ELR (cell line): ENCODE measurements around the gene SERPINH1.

Experiments used
- DNase-seq: peaks from one replicate; pipeline ENCODE4 v3.0.0-alpha.2; 2015; ENCODE audit warnings: low read depth

Gene SERPINH1

DNA sequence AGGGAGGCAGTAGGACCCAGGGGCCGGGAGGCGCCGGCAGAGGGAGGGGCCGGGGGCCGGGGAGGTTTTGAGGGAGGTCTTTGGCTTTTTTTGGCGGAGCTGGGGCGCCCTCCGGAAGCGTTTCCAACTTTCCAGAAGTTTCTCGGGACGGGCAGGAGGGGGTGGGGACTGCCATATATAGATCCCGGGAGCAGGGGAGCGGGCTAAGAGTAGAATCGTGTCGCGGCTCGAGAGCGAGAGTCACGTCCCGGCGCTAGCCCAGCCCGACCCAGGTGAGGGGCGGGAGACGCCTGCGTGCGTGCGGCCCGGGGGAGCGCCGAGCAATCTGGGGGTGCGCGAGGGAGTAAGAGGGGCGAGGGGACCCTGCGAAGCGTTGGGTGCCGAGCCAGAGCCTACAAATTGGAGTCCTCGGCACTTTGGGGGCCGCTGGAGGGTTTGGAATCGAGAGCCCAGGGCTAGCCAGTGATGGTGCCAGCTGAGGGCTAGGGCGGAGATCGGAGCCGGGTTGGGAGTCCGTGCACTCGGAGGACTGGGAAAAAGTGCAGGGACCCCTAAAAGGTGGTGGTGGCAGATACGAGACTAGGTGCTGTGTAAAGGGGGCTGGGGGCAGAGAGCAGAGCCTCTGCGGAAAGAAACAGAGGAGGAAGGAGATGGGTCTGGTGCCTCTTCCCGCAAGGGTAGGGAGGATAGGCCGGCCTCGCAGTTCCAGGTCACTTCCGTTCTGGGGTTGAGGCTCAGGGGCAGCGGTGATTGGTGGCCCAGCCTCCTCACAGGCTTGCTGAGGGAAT lies at the start of gene SERPINH1:
Gene SERPINH1, plus strand, starts transcription at position 206 of the 788 bp plus-strand sequence. CDS start 4,097 bp downstream, outside the sequence.
- DNase-seq = peak; percentile 93

DNA sequence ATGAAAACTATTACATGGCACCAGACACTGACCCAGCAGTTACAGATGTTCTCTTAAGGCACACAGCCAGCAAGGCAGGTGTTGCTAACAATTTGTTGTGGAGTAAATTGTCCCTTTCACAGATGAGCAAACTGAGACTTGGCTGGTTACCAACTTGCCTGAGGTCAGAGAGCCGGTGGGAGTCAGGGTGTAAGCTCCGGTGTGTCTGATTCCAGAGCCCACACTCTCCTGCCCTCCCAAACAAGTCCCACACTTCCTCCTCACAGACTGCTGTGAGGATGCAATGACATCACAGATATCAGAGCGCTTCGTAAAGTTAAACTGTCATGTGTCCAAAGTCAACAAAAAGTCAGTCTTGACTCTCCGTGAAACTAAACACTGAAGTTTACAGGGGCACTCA lies 48.8 kb upstream of the SERPINH1 start:
- DNase-seq = no peak

DNA sequence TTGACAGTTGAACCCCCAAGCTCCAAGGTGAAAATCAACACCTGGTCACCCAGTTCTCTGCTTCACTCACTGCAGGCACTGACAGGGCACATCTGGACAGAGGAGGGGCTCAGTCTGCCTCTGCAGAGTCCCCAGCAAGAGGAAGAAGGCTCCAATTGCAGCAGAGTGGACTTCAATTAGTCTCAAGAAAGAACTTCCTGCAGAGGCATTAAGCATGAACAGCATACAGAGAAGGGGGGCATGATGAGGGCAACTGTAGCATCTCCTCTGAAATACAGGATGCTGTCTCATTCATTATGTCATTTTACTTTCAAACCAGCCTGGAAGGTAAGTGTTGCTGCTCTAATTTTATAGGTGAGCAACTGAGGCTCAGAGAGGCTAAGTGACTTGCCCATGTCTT lies 47.5 kb upstream of the SERPINH1 start:
- DNase-seq = no peak

DNA sequence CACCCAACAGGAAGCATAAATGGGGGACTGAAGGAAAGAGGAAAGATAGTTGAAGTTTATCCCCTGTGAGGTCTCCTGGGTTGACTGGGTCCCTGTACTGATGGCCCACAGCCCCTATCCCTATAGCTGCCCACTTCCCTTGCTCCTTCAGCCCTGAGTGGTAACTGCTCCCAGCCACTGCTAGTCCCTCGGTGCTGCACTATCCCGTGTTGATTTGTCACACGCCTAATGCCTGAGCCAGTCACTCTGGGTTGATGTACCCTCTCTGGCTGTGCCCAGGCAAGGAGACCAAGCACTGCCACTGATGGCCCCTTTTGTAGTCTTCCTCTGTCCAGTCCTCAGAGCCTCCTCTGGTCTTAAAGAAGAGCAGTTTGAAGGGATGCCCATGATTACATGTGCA lies 45.9 kb upstream of the SERPINH1 start:
- no peak for DNase-seq

DNA sequence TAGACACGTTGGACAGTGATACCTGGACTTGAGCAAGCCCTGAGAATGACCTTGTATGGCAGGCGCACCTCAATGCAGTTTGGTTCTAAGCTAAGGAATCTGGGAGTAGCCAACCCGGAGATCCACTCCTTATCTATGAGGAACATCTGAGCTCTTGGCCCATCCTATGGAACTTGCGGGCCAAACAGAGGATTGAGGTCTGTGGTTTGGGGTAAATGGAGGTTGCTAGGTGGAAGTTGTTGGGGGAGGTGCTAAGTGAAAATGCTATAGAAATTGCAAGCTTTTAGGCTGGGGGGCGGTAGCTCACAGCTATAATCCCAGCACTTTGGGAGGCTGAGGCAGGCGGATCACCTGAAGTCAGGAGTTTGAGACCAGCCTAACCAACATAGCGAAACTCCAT lies 45.2 kb upstream of the SERPINH1 start:
- no peak for DNase-seq

DNA sequence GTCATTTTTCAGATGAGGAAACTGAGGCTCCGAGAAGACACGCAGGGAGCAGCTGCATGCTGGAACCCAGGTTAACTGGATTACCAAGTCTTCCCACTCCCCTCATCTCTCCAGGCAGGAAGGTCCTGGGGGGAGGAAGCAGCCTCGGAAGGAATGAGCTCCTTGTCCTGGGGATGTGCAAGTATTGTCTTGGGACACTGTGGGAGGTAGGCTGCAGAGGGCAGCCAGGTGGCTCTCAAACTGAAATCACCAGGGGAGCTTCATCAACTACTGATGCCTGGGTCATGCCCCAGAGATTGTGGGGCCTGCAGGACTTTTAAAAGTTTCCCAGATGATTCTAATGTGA lies 43.9 kb upstream of the SERPINH1 start:
- no peak for DNase-seq

DNA sequence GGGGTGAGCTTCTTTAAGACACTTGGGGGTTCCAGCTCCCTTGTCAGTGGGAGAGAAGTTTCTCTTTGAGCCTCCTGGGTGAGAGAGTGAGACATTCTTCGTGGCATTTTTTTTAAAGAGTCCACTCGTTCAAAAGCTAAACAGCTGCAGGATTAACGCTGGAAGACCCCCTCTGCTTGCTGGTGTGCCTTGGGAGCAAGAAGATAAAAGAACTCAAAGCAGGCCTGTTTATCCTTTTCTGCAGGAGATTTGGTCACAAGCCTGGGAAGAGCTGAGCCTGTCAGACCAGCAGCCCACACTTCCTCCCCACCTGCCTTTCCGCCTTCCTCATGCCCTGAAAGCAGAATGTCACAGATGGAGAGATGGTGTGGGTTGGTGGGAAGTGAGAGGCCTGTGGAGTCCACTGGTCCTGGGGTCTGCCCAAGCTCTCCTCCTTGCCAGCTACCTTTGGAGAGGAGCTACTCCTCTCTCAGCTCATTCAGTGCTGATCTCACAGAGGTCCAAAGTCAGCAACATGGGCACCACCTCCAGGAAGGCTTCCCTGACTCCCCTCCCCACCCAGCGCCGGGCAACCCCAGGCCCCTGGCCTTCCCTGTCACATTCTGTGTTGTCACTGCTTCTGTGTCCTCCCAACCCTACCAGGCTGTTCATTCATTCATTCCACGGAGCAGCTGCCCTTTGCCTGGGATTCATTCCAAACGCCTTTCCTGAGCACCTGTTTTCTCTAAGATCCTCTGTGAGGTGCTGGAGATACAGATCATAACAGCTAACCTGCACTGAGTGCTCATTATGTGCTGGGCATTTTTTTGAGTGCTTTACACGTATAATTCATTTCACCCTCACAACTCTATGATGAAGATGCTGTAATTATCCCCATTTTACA lies 43.0 kb upstream of the SERPINH1 start:
- DNase-seq = no peak

DNA sequence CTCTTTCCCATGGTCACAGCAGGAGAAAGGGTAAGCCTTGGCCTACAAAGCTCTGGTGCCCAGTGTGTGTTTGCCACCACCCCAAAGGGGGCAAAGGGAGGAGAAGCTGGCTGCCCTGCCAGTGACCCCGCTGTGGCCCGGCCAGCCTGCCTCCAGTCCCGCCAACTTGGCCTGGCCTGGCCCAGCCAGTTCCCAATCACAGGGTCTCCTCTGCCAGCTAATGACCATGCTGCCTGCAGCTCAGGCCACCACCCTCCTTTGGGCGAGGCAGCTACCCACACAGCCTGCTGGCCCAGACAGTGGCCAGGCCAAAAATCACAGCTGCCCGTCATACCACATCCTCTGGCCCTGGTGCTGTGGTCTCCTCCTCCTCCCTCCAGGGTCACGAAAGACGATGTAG lies 41.4 kb upstream of the SERPINH1 start:
- no peak for DNase-seq

DNA sequence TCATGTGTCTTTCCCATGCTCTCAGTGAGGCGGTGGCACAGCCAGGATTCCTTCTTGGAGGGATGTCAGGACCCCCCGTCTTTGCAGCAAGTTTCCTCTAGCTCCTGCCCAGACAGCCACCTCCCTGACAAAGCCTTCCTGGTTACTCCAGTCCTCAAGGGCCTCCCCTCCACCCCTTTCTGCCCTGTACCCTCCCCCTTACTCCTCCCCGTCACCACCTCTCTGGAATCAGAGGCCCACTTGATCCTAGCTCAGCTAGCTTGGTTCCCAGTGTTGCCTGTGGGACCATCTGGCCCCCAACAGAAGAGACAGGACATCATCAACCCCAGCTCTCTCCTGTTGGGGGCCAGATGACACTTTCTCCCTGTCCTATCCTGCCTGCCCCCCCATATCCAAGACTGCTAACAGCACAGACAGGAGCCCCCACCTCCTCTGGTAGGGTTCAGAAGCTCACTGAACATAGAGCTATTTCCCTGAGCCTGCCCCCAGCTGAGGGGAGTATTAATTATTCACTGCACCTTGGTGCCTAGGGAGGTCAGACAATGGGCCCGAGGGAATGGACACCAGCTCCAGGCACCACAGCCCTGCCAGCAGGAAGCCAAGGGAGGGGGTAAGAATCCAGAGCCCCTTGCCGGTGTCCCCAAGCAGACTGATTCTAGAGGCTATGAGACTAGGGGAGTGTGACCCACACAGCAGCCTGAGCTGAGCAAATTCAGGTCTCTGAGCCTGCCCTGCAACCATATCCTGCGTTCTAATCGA lies 39.6 kb upstream of the SERPINH1 start:
- DNase-seq = no peak

DNA sequence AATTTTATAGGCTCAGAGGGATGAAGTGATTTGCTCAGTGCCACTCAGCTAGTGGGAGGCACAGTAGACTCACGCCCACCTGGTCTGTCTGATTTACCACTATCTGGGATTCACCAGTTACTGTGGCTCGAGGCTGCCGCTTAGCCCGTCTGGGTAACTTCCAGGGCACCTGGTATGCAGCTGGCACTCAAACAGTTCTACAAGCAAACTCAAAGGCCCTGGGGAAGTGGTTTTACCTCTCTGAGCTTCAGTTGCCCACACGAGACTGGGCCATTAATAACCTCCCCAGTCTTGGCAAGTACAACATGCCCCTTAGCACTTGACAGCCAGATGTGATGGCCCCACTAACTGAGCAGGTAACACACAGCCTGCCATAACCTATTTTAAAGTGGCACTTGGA lies 38.9 kb upstream of the SERPINH1 start:
- DNase-seq = no peak

DNA sequence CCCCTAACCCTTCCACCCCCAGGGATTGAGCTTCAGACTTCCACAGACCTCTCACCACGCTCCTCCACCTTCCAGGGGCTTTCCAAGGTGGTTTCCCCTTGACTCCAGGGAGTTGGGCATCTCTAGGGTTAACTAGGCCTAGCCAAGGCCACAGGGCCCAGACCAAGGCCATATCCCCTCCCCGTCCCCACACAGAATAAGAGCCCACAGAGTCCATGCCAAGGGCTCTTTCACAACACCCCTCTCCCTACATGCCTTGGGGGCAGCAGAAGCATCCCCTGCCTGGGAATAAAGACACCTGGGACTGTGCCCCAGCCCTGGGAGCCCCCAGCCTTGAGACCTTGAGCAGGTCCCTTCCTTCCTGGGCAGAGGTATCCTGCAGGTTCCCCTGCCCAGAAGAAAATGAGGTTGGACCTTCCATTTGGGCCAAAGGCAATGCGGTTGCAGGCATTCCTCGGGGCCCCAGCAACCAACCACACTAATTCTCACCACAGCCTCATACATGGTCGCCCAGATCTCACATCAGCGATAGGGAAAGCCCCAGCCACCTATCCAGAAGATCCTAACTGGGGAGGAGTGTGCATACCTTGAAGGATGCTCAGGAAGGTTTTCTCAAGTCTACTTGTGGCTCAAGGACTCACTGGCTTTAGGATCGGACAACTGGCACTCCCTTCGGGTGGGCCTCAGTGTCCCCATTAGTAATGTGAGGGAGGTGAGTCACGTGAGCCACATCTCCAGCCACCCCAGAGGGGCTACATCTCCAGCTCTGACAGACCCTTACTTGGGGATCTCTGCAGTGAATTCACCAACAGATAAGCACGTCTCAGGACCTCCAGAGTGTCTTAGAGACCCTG lies 38.0 kb upstream of the SERPINH1 start:
- no peak for DNase-seq

DNA sequence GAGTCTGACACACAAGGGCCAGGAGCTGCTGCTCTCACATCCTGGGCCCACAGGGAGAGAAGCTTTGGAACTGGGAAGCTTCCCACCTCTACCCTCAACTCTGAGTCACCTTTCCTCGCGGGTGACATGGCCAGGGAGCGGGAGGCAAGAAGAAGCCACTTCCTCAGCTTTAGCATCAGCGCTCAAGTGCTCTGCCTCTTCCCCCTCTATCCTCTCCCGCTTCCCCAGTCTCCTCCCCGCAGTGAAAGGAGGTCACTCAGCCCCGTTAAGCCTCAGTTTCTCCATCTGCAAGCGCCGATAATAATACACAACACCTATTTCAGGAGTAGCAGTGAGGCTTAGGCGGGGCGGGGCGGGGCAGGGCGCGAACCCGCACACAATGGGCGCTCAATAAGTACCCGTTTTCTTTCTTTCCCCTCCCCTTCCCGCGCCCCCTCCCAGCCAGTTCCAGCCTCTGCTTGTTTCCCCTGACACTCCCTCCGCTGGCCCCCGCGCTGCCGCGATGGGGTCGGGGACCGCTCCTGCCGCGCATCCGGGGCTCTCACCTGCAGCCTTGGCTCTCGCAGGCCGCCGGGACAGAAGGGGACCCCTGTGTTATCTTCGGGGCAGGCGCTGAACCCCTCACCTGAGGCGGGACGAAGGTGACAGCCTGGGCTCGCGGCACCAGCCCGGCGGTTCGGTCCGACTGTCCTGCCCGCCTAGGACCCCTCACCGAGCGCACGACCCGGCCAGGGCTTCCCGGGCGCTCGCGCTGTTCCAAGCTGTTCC lies 37.2 kb upstream of the SERPINH1 start:
- peak; percentile 63 for DNase-seq

DNA sequence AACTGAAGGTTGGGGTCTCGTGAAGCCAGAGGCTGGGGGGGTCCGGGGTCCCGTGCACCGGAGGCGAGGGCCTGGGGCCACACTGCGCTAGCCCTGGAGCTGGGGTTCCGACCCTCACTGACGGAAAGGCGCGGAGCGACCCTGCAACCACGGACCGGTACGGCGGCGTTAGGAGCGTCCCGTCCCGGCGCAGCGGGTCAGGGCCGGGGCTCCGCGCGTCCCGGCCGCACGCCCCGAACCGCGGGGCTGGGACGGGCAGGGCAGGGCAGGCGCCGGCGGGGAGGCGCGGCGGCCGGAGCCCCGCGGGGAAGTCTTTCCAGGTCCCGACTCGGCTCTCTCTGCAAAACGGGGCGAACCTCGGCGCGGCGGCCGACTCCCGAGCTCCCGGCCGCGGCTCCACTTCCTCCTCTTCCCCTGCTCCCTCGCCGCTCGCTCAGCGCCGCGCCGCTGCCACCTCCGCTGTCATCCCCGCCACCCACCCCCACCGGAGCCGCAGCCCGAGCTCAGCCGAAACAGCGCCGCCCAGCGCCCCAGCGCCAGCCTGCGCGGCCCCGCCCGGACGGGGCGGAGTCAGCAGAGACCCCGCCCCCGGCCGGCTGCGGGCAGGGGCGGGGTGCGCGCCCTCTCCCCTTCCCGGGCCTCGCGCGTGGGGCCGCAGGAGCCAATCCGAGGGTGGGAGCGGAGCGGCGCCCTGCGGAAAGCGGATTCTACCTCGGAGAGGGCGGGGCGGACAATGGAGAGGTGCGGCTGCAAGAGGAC lies 36.4 kb upstream of the SERPINH1 start, which contains the start of gene GDPD5:
Gene GDPD5, minus strand, starts transcription at position 509 of the 759 bp plus-strand sequence. CDS start 48,206 bp downstream, outside the sequence.
- DNase-seq = peak; percentile 83

DNA sequence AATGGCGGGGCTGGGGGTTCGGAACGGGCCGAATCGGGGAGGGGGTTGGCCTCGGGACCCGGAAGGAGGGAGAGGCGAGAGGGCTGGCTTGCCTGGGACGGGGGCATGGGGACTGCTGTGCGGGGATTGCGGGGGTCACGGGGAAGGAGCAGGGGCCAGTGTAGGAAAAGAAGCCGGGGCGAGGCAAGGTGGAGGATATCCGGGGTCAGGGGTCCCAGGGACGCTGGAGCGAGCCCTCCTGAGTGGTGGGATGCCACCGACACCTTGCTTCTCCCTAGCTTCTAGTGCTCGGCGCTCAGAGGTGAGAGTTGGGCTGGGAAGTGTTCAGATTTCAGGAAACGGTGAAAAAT lies 35.9 kb upstream of the SERPINH1 start:
- no peak for DNase-seq

DNA sequence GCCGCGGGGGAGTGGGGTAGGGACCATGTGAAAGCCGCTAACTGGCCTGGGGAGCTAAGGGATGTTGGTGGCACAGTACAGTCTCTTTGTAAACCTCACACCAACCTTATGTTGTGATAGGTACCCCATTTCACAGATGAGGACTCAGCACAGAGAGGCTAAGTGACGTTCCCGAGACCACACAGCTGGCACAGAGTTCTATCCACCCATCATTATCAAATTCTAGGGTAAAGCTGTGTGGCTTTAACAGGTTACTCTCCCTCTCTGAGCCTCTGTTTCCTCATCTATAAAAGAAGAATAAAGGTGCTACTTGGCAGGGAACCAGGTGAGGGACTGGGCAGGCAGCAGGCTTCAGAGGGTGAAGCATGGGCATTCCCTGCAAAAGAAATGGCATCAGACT lies 34.9 kb upstream of the SERPINH1 start:
- no peak for DNase-seq

DNA sequence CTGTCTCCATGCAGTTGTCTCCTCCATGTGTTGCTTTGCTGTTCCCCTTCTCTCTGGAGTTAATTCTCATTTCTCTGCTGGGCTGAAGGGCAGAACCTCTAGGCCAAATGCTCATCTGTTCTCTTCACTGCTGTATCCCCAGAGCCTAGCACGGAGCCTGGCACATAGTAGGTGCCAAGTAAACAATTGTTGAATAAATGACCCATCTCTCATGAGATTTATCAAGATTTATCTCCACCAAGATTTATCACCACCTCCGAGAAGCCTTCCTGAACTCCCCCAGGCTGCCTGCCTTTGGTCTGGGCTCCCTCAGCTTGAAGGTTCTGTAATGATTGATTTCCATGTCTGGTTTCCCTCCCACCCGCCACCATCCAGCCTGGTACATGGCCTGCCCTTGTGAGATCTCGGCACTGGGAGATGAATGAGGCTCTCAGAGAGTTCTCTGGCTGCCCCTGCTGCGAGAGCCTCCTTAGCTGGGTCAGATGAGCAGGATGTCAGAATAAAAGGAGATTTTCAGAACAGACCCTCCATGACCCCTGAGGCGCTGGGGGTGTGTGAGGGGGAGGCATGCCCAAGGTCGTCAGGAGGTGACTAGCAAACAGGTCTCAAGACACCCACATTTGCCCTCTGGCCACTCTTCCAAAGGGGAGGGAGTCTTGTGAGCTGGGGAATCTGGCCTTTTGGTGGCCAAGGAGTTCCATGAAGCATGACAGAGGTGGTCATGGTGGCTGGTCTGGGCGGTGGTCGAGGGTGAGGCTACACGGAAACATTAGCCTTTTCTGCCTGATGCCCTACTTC lies 33.9 kb upstream of the SERPINH1 start:
- no peak for DNase-seq

DNA sequence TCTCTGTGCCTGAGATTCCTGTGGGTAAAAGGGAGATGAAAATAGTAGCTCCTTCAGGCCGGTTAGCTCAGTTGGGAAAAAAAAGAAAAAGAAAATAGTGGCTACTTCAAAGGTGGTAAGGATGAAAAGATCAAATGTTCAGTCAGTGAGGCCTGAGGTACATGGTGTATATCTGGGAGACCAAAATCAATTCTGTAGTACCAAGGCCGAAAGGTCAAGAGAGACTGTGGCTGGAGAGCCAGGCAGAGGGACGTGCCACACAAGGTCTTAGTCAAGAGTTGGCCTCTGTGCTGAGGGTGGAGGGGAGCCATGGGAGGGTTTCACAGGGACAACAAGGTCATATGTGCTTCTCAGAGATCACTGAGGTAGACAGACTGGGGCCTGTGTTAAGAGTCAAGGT lies 31.5 kb upstream of the SERPINH1 start:
- no peak for DNase-seq

DNA sequence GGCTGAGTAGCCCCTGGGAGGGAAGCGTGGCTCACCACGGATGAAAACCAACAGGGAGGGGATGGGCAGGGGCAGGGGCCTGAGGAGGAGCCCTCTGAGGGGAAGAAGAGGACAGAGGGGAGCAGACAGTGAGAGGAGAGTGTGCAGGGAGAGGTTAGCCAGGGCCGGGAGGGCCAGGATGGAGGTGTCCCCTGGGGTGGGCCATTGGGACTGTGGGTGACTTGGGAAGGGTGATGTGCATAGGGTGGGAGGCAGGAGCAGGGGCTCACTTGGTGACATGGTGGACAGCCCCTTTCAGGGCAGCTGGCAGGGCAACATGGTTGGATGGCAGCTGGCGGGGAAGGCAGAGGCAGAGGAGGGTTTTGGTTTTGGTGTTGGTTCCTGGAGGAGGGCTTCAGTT lies 30.7 kb upstream of the SERPINH1 start:
- DNase-seq = no peak
